GM12878 (cell line): Measurements from ENCODE around the gene ETF1. TPM values are rescaled to one million over a fixed set of nuclear protein-coding genes. Genes with fewer than 3 reads are reported as not detected.

Experiments
- ATAC-seq: fragments of 200-7000 bp; cut with Tn5 transposase; 3 replicates; pipeline ENCODE4 v1.9.1; 2020; ENCODE audit warnings: mild to moderate bottlenecking, moderate library complexity
- BruUV-seq: library from RNA; stranded (reverse); fragments of 400-500 nt; replicated peaks from 2 replicates; lab custom pipeline; 2021; lab: Mats Ljungman, UMichigan
- CTCF ChIA-PET: fragments of 300-600 bp; sonication (Branson Sonifier 250); formaldehyde crosslinking; extraction: SDS; loops from one replicate; lab custom pipeline; 2021; ENCODE audit warnings: inconsistent platforms; lab: Yijun Ruan, JAX
- POLR2A ChIA-PET: fragments of 350-600 bp; formaldehyde crosslinking; extraction: SDS; loops from one replicate; lab custom pipeline; 2021; ENCODE audit warnings: inconsistent platforms; lab: Charles Lee
- RAD21 ChIA-PET: fragments of 300-600 bp; sonication (Branson Sonifier 250); formaldehyde crosslinking; loops from one replicate; lab custom pipeline; 2023; ENCODE audit warnings: antibody characterized with exemption; ENCODE audit not compliant: unreplicated experiment; lab: Charles Lee
- SMC1A ChIA-PET: fragments of 300-600 bp; sonication (Branson Sonifier 250); formaldehyde crosslinking; loops from one replicate; lab custom pipeline; 2023; ENCODE audit not compliant: unreplicated experiment, uncharacterized antibody; lab: Charles Lee
- DNase-seq: peaks from one replicate; pipeline ENCODE4 v3.0.0-alpha.2; 2011; ENCODE audit warnings: low read depth, low spot score
- FAIRE-seq: peaks from 3 replicates; lab custom pipeline; 2011; peaks lifted over from hg19 to GRCh38; lab: Jason Lieb, UNC
- H2AFZ ChIP-seq: 2 replicates; pipeline ENCODE4 v1.6.0; 2011; ENCODE audit warnings: low read depth, low read length, control low read depth; ENCODE audit not compliant: control insufficient read depth
- H3K27ac ChIP-seq: 2 replicates; pipeline ENCODE4 v1.5.1; 2011; ENCODE audit warnings: control low read depth; ENCODE audit not compliant: control insufficient read depth, insufficient read depth
- H3K27me3 ChIP-seq, 2 experiments: replicated peaks in 1 of 2; 2 replicates each; pipeline versions ENCODE4 v1.6.0 to v1.6.1; 2011; ENCODE audit warnings: low read length in 1 of 2; ENCODE audit not compliant: control insufficient read depth in 2 of 2, insufficient read depth in 2 of 2
- H3K36me3 ChIP-seq, 2 experiments: 2 replicates each; pipeline ENCODE4 v1.5.1; 2011; ENCODE audit warnings: low read length in 1 of 2; ENCODE audit not compliant: control insufficient read depth in 2 of 2, insufficient read depth in 2 of 2
- H3K4me1 ChIP-seq: 2 replicates; pipeline ENCODE4 v1.6.1; 2011; ENCODE audit warnings: mild to moderate bottlenecking, low read length, moderate library complexity, mixed read lengths; ENCODE audit not compliant: control insufficient read depth, insufficient read depth
- H3K4me2 ChIP-seq: 2 replicates; pipeline ENCODE4 v1.6.0; 2011; ENCODE audit warnings: control low read depth; ENCODE audit not compliant: control insufficient read depth, insufficient read depth
- H3K4me3 ChIP-seq: fragments of 200-600 bp; sonication (generic); 2 replicates; pipeline ENCODE4 v1.5.1; 2016
- H3K79me2 ChIP-seq: 2 replicates; pipeline ENCODE4 v1.6.0; 2011; ENCODE audit warnings: low read length; ENCODE audit not compliant: control insufficient read depth, insufficient read depth
- H3K9ac ChIP-seq: 2 replicates; pipeline ENCODE4 v1.8.0; 2011; ENCODE audit warnings: low read length, control low read depth, mixed read lengths; ENCODE audit not compliant: control insufficient read depth, insufficient read depth
- H3K9me3 ChIP-seq: replicated peaks from 3 replicates; pipeline ENCODE4 v1.5.1; 2011; ENCODE audit warnings: mild to moderate bottlenecking, low read length; ENCODE audit not compliant: control insufficient read depth, insufficient read depth
- H4K20me1 ChIP-seq: 2 replicates; pipeline ENCODE4 v1.6.0; 2011; ENCODE audit not compliant: control insufficient read depth, insufficient read depth
- BACH1 ChIP-seq: fragments of 450-650 bp; IDR thresholded peaks from 2 replicates; pipeline ENCODE4 v1.6.1; 2017; ENCODE audit warnings: mild to moderate bottlenecking, borderline replicate concordance
- BHLHE40 ChIP-seq, 2 experiments: fragments of 450-650 bp in 1 of 2; IDR thresholded peaks; 2 replicates each; pipeline ENCODE4 v1.6.1; 2011 to 2017; ENCODE audit warnings: low read depth in 2 of 2, borderline replicate concordance in 1 of 2, improper control_type of control experiment in 1 of 2, low read length in 1 of 2, mild to moderate bottlenecking in 1 of 2
- BMI1 ChIP-seq: fragments of 450-650 bp; IDR thresholded peaks from 2 replicates; pipeline ENCODE4 v1.6.1; 2016; ENCODE audit warnings: mild to moderate bottlenecking, moderate library complexity, borderline replicate concordance
- BRCA1 ChIP-seq: IDR thresholded peaks from 2 replicates; pipeline ENCODE4 v1.6.1; 2011; ENCODE audit warnings: low read depth, low read length, improper control_type of control experiment
- CEBPB ChIP-seq, 2 experiments: fragments of 150-350 bp in 1 of 2; IDR thresholded peaks; 2 replicates each; pipeline ENCODE4 v1.6.1; 2012 to 2014; ENCODE audit warnings: low read depth in 2 of 2, low read length in 2 of 2, borderline replicate concordance in 1 of 2, inconsistent platforms in 1 of 2
- CHD2 ChIP-seq: IDR thresholded peaks from 2 replicates; pipeline ENCODE4 v1.6.1; 2011; ENCODE audit warnings: low read depth, low read length, improper control_type of control experiment, borderline replicate concordance
- CHD4 ChIP-seq: fragments of 200-600 bp; sonication (generic); IDR thresholded peaks from 2 replicates; pipeline ENCODE4 v1.6.1; 2016; ENCODE audit warnings: mild to moderate bottlenecking
- FOS ChIP-seq: IDR thresholded peaks from 3 replicates; pipeline ENCODE4 v1.6.1; 2011; ENCODE audit warnings: borderline replicate concordance; ENCODE audit not compliant: insufficient read length; ENCODE audit errors: extremely low read depth
- HDGF ChIP-seq: fragments of 450-650 bp; IDR thresholded peaks from 2 replicates; pipeline ENCODE4 v1.6.1; 2016; ENCODE audit warnings: antibody characterized with exemption
- IKZF1 ChIP-seq: fragments of 450-650 bp; conservative IDR thresholded peaks from 2 replicates; pipeline ENCODE4 v1.6.1; 2017; ENCODE audit warnings: antibody characterized with exemption, mild to moderate bottlenecking
- IKZF2 ChIP-seq, 2 experiments: fragments of 450-650 bp; IDR thresholded peaks; 2 replicates each; pipeline ENCODE4 v1.6.1; 2017; ENCODE audit warnings: mild to moderate bottlenecking in 2 of 2, moderate library complexity in 2 of 2
- LARP7 ChIP-seq: fragments of 450-650 bp; IDR thresholded peaks from 2 replicates; pipeline ENCODE4 v1.6.1; 2017; ENCODE audit warnings: mild to moderate bottlenecking
- MTA3 ChIP-seq: IDR thresholded peaks from 2 replicates; pipeline ENCODE4 v1.6.1; 2012; ENCODE audit warnings: low read length, inconsistent platforms, borderline replicate concordance
- NBN ChIP-seq: fragments of 450-650 bp; IDR thresholded peaks from 2 replicates; pipeline ENCODE4 v1.6.1; 2016
- NFXL1 ChIP-seq: fragments of 450-650 bp; IDR thresholded peaks from 2 replicates; pipeline ENCODE4 v1.6.1; 2017; ENCODE audit warnings: antibody characterized with exemption, mild to moderate bottlenecking, borderline replicate concordance
- POLR2A ChIP-seq: IDR thresholded peaks from 2 replicates; pipeline ENCODE4 v1.6.1; 2011; ENCODE audit warnings: low read depth, mild to moderate bottlenecking, low read length
- POLR2AphosphoS2 ChIP-seq: IDR thresholded peaks from 2 replicates; pipeline ENCODE4 v1.6.1; 2011; ENCODE audit warnings: low read depth, mild to moderate bottlenecking, low read length, improper control_type of control experiment, moderate library complexity
- POLR2AphosphoS5 ChIP-seq: IDR thresholded peaks from 2 replicates; pipeline ENCODE4 v1.6.1; 2011; ENCODE audit warnings: mild to moderate bottlenecking, low read length, inconsistent platforms
- SIN3A ChIP-seq: IDR thresholded peaks from 2 replicates; pipeline ENCODE4 v1.6.1; 2012; ENCODE audit warnings: low read depth, low read length, improper control_type of control experiment
- SPI1 ChIP-seq: IDR thresholded peaks from 2 replicates; pipeline ENCODE4 v1.6.1; 2011; ENCODE audit warnings: low read depth, mild to moderate bottlenecking, low read length, moderate library complexity, borderline replicate concordance; ENCODE audit not compliant: insufficient read depth
- STAT1 ChIP-seq: fragments of 450-650 bp; conservative IDR thresholded peaks from 2 replicates; pipeline ENCODE4 v1.6.1; 2014; ENCODE audit warnings: antibody characterized with exemption, mild to moderate bottlenecking
- TAF1 ChIP-seq: IDR thresholded peaks from 2 replicates; pipeline ENCODE4 v1.6.1; 2011; ENCODE audit warnings: mild to moderate bottlenecking, low read depth, low read length, borderline replicate concordance
- ZBED1 ChIP-seq: IDR thresholded peaks from 2 replicates; pipeline ENCODE4 v1.6.1; 2016; ENCODE audit warnings: borderline replicate concordance
- WGBS: methylation state at CpG from one replicate; pipeline ENCODE4 v1.1.6; 2016; ENCODE audit warnings: low lambda C conversion rate; ENCODE audit not compliant: insufficient replicate concordance, insufficient coverage; ENCODE audit errors: missing lambda C conversion rate; 5-methylcytosine and 5-hydroxymethylcytosine counted together
- in situ Hi-C: fragments of 300-500 bp; cut with MboI; formaldehyde crosslinking; loops from 9 replicates; pipeline ENCODE4 v1.14.3; 2018; ENCODE audit warnings: mixed read lengths
- intact Hi-C: fragments of 100-400 bp; cut with micrococcal nuclease; formaldehyde crosslinking; loops from one replicate; pipeline ENCODE4 v1.14.2; 2022; ENCODE audit not compliant: unreplicated experiment
- polyA plus RNA-seq, 11 experiments: library from polyadenylated mRNA; depleted of rRNA in 4 of 11; unstranded in 6 of 11; stranded (reverse) in 5 of 11; fragments of >200 nt; fragmentation: Nextera tagmentation in 4 of 11; fragmentation: Illumina TruSeq in 1 of 11; extraction: Ambion mirVana in 4 of 11; extraction: Trizol in 1 of 11; gene quantifications; 1 replicate in 1 of 11; 2 replicates in 10 of 11; pipeline versions ENCODE4 v1.2.1 to v1.2.3, GENCODE V29; 2011 to 2016; ENCODE audit warnings: inconsistent platforms in 2 of 11, missing spikeins in 2 of 11, low read depth in 1 of 11
- total RNA-seq, 4 experiments: library from RNA; depleted of rRNA in 3 of 4; stranded (reverse); fragments of >200 nt in 3 of 4; fragmentation: Illumina TruSeq in 1 of 4; extraction: Trizol in 1 of 4; gene quantifications; 2 replicates each; pipeline versions ENCODE4 v1.2.1 to v1.2.3, GENCODE V29; 2013 to 2021
- TF ChIP-seq, protein P1 (sequence below): IDR thresholded peaks from 2 replicates; pipeline ENCODE4 v1.6.1; 2011; ENCODE audit warnings: mild to moderate bottlenecking, low read depth, low read length, moderate library complexity; ENCODE audit not compliant: insufficient replicate concordance

ETF1 gene
- total and polyA plus RNA-seq, 10 of the 15 experiments (the other 5 are each of a cell fraction or from before 2014, with no cell fraction given): 29.8 to 145 (median 108) TPM

DNA sequence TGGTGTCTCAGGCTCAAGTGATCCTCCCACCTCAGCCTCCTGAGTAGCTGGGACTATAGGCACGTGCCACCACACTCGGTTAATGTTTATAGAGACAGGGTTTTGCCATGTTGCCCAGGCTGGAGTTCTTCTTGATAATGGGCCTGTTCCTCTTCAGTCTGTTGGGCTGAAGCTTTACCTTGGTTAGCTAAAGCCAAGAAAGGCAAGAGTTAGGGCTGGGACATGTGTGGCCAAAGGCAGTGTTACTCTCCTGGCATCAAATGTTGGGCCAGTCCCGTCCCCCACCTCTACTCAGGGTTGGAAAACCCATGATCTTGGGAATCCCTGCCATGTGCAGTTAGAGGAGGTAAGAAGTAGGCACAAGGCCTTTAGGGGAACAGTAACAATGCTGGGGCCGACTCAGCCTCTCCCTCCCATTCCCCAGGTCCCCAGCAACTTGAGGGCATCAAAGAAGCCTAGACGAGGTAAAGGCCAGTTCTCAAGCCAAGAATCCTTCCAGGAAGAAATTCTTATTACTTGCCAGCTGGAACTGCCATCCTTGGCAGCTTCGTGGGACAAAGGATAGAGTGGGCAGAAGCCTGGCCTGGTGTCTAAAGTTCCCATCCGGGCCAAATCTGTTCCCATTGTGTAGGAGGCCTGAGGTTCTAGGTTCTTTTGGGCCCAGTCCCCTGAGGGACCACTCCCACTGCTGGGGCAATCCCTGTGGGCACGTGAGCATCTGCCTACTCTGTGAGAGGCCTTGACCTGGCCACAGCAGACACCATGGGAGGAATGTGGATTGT lies 73.3 kb downstream of the ETF1 start:
- Histone ChIP-seq H3K79me2 (no peaks in the 10 kb centered on the region), H3K9ac (no peak overlapping the region), H3K9me3 (no peaks in the 10 kb centered on the region), H3K27me3 (peaks cover 0 to 6% of the 10 kb centered on the region in 2 experiments; a peak in 1 of 4 replicates), H3K4me2 (no peak overlapping the region), H3K27ac (no peak overlapping the region), H4K20me1 (no peaks in the 10 kb centered on the region), H2AFZ (no peak overlapping the region), H3K4me1 (peaks cover 5% of the 10 kb centered on the region), H3K4me3 (no peak overlapping the region), H3K36me3 (no peaks in the 10 kb centered on the region; a peak in 1 of 4 replicates)
- RAD21 ChIA-PET: no interaction called here
- intact Hi-C loops: loop anchor here (10.0 kb wide), 2 partner anchors 715 to 795 kb away; partner anchors contain the start of gene HNRNPA0
- 15% methylated on average over 8 of the region's 8 CpGs for WGBS
- SMC1A ChIA-PET: interaction anchor here (1.0 to 2.0 kb wide), 4 partner anchors 12 to 39 kb away, joined by 3 to 7 read pairs (median 4); no protein-coding TSS in a partner anchor
- POLR2A ChIA-PET: interaction anchor here (0.6 to 0.9 kb wide), 3 partner anchors 12 to 147 kb away, joined by 3 to 5 read pairs (median 3); no protein-coding TSS in a partner anchor
- no peak for ATAC-seq
- BruUV-seq: no TSS peak
- CTCF ChIA-PET: interaction anchor here (1.4 kb wide), 1 partner anchor 18 kb away, joined by 4 read pairs; no protein-coding TSS in a partner anchor
- no peak for FAIRE-seq
- in situ Hi-C loops: no loop called here
- DNase-seq: no peak
- TF ChIP-seq IKZF2 (IDR thresholded peaks at IDR 0.05) (peak; percentile 26 to 51; a peak in 2 of 4 replicates), BMI1 (peak; percentile 60; the same call in 1 of the 2 replicates), LARP7 (no peak), MTA3 (no peak; the same call in 1 of the 2 replicates), IKZF1 (peak; percentile 31; the same call in 1 of the 2 replicates), CEBPB (IDR thresholded peaks at IDR 0.05; ENCODE audit: borderline replicate concordance in 1 of 2, low read depth in 2 of 2, low read length in 2 of 2) (no peak), POLR2AphosphoS5 (peak; percentile 90), STAT1 (no peak), ZBED1 (peak; percentile 36; the same call in 1 of the 2 replicates), TAF1 (0 out of 2 replicates have a peak, but pooled peaks have one; percentile 13), POLR2A (peak; percentile 78), NBN (no peak), BHLHE40 (IDR thresholded peaks at IDR 0.05; ENCODE audit: borderline replicate concordance in 1 of 2, low read depth in 2 of 2, low read length in 1 of 2) (peak; percentile 58 to 85; a peak in 3 of 4 replicates), SPI1 (no peak), NFXL1 (no peak), BACH1 (peak; percentile 68), CHD2 (0 out of 2 replicates have a peak, but pooled peaks have one; percentile 14), HDGF (no peak), FOS (no peak), POLR2AphosphoS2 (peak; percentile 69; the same call in 1 of the 2 replicates), SIN3A (no peak), BRCA1 (no peak), CHD4 (no peak)
- TF ChIP-seq, protein P1, sequence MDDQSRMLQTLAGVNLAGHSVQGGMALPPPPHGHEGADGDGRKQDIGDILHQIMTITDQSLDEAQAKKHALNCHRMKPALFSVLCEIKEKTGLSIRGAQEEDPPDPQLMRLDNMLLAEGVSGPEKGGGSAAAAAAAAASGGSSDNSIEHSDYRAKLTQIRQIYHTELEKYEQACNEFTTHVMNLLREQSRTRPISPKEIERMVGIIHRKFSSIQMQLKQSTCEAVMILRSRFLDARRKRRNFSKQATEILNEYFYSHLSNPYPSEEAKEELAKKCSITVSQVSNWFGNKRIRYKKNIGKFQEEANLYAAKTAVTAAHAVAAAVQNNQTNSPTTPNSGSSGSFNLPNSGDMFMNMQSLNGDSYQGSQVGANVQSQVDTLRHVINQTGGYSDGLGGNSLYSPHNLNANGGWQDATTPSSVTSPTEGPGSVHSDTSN: peak; percentile 17
